Stimulated activated naive CD8-positive, alpha-beta T cell treated with anti-CD3 and anti-CD28 coated beads, Interleukin-15, Interleukin-2, amounts not matched to agents 100 ng/mL and 50 ng/mL, for 24 hours (primary cell): ENCODE results near the gene ZFR2.

Source experiments
- H3K27ac Mint-ChIP-seq: one replicate; pipeline ENCODE4 v1.8.0; 2021; ENCODE audit warnings: mild to moderate bottlenecking, mixed read lengths
- H3K27me3 Mint-ChIP-seq: one replicate; pipeline ENCODE4 v1.8.0; 2021; ENCODE audit warnings: mixed read lengths
- H3K36me3 Mint-ChIP-seq: one replicate; pipeline ENCODE4 v1.8.0; 2021; ENCODE audit warnings: low read depth, mixed read lengths
- H3K4me1 Mint-ChIP-seq: one replicate; pipeline ENCODE4 v1.8.0; 2021; ENCODE audit warnings: low read depth, mixed read lengths
- H3K4me3 Mint-ChIP-seq: one replicate; pipeline ENCODE4 v1.8.0; 2021; ENCODE audit warnings: mild to moderate bottlenecking, mixed read lengths
- H3K9me3 Mint-ChIP-seq: one replicate; pipeline ENCODE4 v1.8.0; 2021; ENCODE audit warnings: mixed read lengths

ZFR2 gene

DNA sequence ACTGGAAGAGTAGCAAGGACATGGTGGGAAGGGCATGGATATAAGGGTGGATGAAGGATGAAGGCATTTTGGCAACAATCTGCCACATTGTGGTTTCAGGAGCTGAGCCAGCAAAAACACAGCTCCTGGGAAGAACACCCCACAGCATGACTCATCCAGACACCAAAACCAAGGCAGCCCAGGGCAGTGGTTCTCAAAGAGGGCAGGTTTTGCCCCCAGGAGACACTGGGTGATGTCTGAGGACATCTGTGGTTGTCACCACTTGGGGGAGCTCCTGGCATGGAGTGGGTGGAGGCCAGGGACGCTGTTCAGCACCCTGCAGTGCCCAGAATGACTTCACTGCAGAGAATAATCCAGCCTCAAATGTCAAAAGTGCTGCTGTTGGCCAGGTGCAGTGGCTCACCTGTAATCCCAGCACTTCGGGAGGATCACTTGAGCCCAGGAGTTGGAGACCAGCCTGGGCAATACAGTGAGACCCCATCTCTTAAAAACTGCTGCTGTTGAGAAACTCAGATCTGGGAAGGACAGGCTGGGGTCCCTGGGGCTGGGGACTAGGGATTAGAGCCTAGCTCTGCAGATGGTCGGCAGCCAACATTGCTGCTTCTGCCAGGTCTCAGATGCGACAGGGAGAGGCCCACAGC is 16.1 kb downstream of the ZFR2 start:
- no peaks in the 10 kb centered on the region for H3K4me1 Mint-ChIP-seq
- no peaks in the 10 kb centered on the region for H3K27me3 Mint-ChIP-seq
- H3K27ac Mint-ChIP-seq, result no peak overlapping the region
- H3K4me3 Mint-ChIP-seq, result no peak overlapping the region
- peaks cover 7% of the 10 kb centered on the region for H3K36me3 Mint-ChIP-seq
- H3K9me3 Mint-ChIP-seq, result peaks cover 4% of the 10 kb centered on the region

DNA sequence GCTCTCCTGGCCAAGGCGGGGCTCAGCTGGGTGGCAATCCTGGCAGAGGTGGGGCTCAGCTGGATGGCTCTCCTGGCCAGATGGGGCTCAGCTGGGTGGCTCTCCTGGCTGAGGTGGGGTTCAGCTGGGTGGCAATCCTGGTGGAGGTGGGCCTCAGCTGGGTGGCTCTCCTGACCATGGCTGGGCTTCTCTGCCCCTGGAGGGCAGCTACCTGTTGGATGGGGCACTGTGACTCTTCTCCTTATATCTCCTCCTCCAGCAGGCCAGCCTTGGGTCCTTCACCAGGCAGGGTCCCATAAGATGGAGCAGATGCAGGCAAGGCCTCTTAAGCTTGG is 16.7 kb downstream of the ZFR2 start:
- H3K36me3 Mint-ChIP-seq, result peaks cover 7% of the 10 kb centered on the region
- no peaks in the 10 kb centered on the region for H3K4me1 Mint-ChIP-seq
- no peak overlapping the region for H3K27ac Mint-ChIP-seq
- H3K27me3 Mint-ChIP-seq, result no peaks in the 10 kb centered on the region
- H3K9me3 Mint-ChIP-seq, result peaks cover 4% of the 10 kb centered on the region
- H3K4me3 Mint-ChIP-seq, result no peak overlapping the region

DNA sequence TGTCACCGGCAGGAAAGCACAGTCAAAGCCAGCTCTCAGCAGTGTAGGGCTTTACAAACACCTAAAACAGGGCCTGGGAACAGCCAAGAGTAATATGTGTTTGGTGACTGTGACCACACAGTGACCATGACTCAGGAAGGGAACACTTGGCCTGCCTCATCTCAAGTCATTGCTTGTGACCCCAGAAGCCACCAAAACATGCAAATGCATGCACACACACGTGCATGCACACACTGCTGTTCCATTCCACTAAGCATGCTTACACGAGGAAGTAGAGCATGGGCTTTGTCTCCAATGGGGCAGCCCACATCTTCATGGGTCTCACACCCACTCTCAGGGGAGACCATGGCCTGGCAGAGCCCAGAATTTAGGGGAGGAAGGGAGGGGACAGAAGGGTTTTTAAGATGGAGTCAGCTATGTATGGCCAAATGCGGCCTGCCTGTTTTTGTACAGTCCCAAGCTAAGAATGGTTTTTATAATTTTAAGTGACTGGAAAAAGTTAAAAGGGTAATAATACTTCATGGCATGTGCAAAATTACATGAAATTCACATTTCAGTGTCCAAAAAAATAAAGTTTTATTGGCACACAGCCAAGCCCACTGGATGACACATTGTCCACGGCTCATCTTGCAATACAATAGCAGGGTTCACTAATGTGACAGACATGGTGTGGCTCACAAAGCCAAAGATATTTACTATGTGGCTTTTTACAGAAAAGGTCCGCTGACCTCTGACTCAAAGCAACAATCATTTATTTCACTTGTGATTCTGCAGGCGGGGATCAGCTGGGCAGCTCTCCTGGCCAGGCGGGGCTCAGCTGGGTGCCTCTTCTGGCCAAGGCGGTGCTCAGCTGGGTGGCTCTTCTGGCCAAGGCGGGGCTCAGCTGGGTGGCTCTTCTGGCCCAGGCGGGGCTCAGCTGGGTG is 17.3 kb downstream of the ZFR2 start:
- H3K4me1 Mint-ChIP-seq, result no peaks in the 10 kb centered on the region
- H3K9me3 Mint-ChIP-seq, result peaks cover 4% of the 10 kb centered on the region
- H3K4me3 Mint-ChIP-seq, result no peak overlapping the region
- peaks cover 7% of the 10 kb centered on the region for H3K36me3 Mint-ChIP-seq
- no peak overlapping the region for H3K27ac Mint-ChIP-seq
- no peaks in the 10 kb centered on the region for H3K27me3 Mint-ChIP-seq

DNA sequence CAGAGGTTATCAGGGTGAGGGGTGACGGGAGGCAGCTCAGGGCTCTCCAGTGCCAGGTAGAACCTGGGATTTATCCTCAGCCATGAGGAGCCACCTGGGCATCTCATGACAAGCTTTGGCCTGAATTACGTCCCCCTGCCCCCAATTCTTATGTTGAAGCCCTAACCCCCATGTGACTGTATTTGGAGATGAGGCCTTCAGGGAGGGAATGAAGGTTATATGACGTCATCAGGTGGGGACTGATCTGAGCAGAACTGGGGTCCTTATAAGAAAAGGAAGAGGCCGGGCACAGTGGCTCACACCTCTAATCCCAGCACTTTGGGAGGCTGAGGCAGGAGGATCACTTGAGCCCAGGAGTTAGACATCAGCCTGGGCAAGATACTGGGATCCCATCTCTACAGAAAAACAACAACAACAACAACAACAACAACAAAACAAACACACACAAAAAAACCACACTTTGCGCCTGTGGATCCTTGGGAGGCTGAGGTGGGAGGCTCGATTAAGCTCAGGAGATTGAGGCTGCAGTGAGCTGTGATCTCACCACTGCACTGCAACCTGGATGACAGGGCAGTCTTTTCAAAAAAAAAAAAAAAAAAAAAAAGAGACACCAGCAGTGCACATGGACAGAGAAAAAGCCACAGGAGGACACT is 18.4 kb downstream of the ZFR2 start:
- no peak overlapping the region for H3K27ac Mint-ChIP-seq
- no peaks in the 10 kb centered on the region for H3K4me1 Mint-ChIP-seq
- H3K4me3 Mint-ChIP-seq, result no peak overlapping the region
- peaks cover 7% of the 10 kb centered on the region for H3K36me3 Mint-ChIP-seq
- H3K27me3 Mint-ChIP-seq, result no peaks in the 10 kb centered on the region
- H3K9me3 Mint-ChIP-seq, result peaks cover 4% of the 10 kb centered on the region

DNA sequence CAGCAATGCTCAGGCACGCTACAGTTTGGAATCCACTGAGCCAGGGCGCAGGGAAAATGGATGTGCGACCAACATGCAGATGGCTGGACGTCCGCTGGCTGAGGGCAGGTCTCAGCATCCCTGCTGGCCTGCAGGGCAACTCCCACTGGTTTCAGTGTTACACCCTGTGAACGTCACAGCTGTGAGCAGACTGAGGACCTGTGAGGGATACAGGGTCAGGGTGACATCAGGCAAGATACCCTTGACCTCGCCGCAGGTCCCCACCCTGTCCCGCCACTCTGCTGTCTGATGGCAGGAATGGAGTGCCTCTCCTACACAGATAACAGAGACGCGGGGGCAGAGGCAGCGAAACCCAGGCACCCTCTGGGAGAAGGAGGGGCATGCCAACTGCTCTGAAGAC is 19.1 kb downstream of the ZFR2 start:
- Mint-ChIP-seq H3K27me3 (no peaks in the 10 kb centered on the region), H3K4me3 (no peak overlapping the region), H3K4me1 (no peaks in the 10 kb centered on the region), H3K36me3 (peaks cover 7% of the 10 kb centered on the region), H3K9me3 (peaks cover 4% of the 10 kb centered on the region), H3K27ac (no peak overlapping the region)

DNA sequence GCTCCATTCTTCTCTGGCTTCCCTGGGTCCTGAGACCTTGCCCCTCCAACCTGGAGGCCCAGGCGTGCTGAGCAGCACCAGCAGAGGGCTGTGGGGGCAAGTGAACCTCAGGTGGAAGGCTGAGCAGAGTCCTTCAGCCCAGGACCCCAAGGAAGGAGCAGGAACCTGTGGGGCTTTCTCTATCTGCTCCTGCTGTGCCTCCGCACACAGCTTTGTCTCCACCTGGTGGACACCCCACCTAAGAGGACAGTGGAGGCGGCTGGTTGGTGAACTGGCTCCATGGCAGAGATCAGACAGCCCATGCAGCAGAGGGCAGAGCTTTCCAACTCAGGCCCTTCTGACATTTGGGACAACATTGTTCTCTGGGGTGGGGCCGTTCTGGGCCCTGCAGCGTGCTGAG is 19.7 kb downstream of the ZFR2 start:
- H3K4me1 Mint-ChIP-seq, result no peaks in the 10 kb centered on the region
- H3K27ac Mint-ChIP-seq, result no peak overlapping the region
- no peaks in the 10 kb centered on the region for H3K27me3 Mint-ChIP-seq
- peaks cover 7% of the 10 kb centered on the region for H3K36me3 Mint-ChIP-seq
- peaks cover 4% of the 10 kb centered on the region for H3K9me3 Mint-ChIP-seq
- H3K4me3 Mint-ChIP-seq, result no peak overlapping the region

DNA sequence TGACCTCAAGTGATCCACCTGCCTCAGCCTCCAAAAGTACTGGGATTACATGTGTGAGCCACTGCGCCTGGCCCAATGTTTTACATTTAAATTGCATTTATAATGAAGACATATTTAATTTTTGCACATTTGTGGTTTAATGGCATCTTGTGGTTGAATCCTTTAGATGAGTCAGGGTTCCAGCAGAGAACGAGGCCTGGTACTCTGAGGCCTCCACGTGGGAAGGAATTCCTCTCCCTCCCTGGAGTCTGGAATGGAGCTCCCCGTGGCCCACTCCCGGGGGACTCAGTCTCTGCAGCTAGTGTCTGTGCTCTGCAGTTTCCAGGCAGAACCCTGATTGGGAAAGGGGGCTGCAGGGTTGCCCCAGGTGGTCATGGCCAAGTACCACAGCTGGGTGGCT is 24.2 kb downstream of the ZFR2 start:
- Mint-ChIP-seq H3K27ac (no peak overlapping the region), H3K27me3 (no peaks in the 10 kb centered on the region), H3K36me3 (no peaks in the 10 kb centered on the region), H3K4me3 (no peak overlapping the region), H3K4me1 (no peaks in the 10 kb centered on the region), H3K9me3 (no peaks in the 10 kb centered on the region)

DNA sequence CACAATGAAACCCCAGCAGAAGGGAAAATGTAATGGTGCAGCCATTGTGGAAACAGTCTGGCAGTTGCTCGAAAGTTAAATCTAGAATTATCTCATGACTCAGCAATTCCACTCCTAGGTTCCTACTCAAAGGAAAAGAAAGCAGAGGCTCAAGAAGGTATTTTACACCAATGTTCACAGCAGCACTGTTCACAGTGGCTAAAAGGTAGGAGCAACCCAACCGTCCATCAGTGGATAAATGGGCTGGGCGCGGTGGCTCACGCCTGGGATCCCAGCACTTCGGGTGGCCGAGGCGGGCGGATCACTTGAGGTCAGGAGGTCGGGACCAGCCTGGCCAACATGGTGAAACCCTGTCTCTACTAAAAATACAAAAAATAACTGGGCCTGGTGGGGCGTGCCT is 25.9 kb downstream of the ZFR2 start:
- Mint-ChIP-seq H3K36me3 (no peaks in the 10 kb centered on the region), H3K27me3 (peaks cover 2% of the 10 kb centered on the region), H3K4me1 (no peaks in the 10 kb centered on the region), H3K4me3 (no peak overlapping the region), H3K27ac (no peak overlapping the region), H3K9me3 (peaks cover under 1% of the 10 kb centered on the region)

DNA sequence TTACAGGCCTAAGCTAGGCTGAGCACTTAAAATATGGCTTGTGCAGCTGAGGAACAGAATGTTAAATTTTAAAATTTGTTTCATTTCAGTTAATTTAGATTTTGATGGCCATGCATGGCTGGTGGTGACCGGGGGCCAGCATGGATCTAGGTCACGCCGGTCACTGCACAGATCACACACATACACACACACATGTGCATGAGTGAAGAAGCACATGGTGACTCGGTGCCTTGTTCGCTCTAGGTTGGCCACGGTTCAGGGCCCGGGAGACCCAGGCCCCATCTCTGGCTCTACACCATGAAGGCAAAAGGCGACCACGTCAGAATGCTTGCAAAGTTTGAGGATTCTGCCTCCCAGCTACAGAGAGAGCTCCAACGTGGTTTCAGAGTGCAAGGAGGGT is 28.0 kb downstream of the ZFR2 start:
- no peak overlapping the region for H3K27ac Mint-ChIP-seq

DNA sequence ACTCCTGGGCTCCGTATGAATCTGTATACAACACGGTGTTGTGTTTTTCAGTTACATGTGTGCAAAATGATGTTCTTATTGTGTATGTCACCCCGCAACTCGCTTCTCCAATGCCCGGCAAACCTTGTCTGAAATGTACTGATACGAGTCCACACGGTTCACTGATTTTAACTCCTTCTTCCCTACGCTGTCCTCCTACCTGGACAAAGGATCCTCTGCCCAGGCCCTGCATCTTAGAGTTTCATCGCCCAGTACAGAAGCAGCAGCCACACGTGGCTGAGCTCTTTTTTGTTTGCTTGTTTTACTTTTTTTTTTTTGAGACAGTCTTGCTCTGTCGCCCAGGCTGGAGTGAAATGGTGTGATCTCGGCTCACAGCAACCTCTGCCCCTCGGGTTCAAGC is 28.9 kb downstream of the ZFR2 start:
- peaks cover 4% of the 10 kb centered on the region for H3K27me3 Mint-ChIP-seq
- no peaks in the 10 kb centered on the region for H3K4me1 Mint-ChIP-seq
- H3K9me3 Mint-ChIP-seq, result peaks cover 4% of the 10 kb centered on the region
- H3K27ac Mint-ChIP-seq, result no peak overlapping the region
- no peaks in the 10 kb centered on the region for H3K36me3 Mint-ChIP-seq
- no peak overlapping the region for H3K4me3 Mint-ChIP-seq

More for the DNA sequence above, 28.0 kb downstream of the ZFR2 start:
- no peak overlapping the region for H3K4me3 Mint-ChIP-seq
- no peaks in the 10 kb centered on the region for H3K4me1 Mint-ChIP-seq
- H3K27me3 Mint-ChIP-seq, result peaks cover 4% of the 10 kb centered on the region
- H3K36me3 Mint-ChIP-seq, result no peaks in the 10 kb centered on the region
- peaks cover 4% of the 10 kb centered on the region for H3K9me3 Mint-ChIP-seq

DNA sequence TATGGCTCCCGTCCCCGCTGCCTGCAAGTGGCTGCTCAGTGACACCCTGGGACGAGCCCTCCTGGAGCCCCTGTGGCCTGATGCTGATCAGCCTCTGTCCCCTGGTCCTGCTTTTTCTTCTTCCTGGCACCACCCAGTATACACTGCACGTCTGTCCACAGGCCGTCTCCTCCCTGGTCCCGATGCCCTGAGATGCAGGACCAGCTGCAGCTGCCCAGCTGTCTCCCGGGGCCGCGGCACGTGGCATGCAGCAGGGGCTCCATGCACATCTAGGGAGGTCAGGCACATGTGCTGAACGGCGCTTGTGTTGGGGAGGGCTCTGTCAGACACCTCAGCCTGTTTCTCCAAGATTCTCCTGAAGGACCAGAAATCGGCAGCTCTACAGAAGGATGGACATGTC is 30.2 kb downstream of the ZFR2 start:
- H3K27me3 Mint-ChIP-seq, result peaks cover 4% of the 10 kb centered on the region

DNA sequence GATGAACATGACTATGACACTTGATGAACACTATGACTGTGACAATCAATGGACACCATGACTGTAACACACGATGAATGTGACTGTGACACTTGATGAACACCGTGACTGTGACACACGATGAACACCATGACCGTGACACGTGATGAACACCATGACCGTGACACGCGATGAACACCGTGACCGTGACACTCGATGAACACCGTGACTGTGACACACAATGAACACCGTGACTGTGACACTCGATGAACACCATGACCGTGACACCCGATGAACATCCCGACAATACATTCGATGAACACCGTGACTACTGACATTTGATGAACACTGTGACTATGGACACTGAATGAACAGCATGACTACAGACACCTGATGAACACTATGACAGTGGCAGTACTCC is 30.9 kb downstream of the ZFR2 start:
- H3K27ac Mint-ChIP-seq, result no peak overlapping the region
- peaks cover 4% of the 10 kb centered on the region for H3K27me3 Mint-ChIP-seq
- H3K36me3 Mint-ChIP-seq, result no peaks in the 10 kb centered on the region
- no peak overlapping the region for H3K4me3 Mint-ChIP-seq
- H3K4me1 Mint-ChIP-seq, result no peaks in the 10 kb centered on the region
- H3K9me3 Mint-ChIP-seq, result peaks cover 4% of the 10 kb centered on the region

More for the DNA sequence above, 30.2 kb downstream of the ZFR2 start:
- Mint-ChIP-seq H3K27ac (no peak overlapping the region), H3K4me1 (no peaks in the 10 kb centered on the region), H3K4me3 (no peak overlapping the region), H3K36me3 (no peaks in the 10 kb centered on the region), H3K9me3 (peaks cover 4% of the 10 kb centered on the region)

DNA sequence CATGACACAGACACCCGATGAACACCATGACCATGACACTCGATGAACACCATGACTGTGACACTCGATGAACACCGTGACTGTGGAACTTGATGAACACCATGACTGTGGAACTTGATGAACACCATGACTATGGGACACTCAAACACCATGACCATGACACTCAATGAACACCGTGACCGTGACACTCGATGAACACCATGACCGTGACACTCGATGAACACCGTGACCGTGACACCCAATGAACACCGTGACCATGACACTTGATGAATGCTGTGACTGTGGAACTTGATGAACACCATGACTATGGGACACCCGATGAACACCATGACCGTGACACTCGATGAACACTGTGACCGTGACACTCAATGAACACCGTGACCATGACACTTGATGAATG is 31.5 kb downstream of the ZFR2 start:
- peaks cover 4% of the 10 kb centered on the region for H3K27me3 Mint-ChIP-seq
- H3K4me1 Mint-ChIP-seq, result no peaks in the 10 kb centered on the region
- H3K36me3 Mint-ChIP-seq, result no peaks in the 10 kb centered on the region
- H3K4me3 Mint-ChIP-seq, result no peak overlapping the region
- peak overlapping the region; percentile 7 for H3K27ac Mint-ChIP-seq
- peaks cover 4% of the 10 kb centered on the region for H3K9me3 Mint-ChIP-seq

DNA sequence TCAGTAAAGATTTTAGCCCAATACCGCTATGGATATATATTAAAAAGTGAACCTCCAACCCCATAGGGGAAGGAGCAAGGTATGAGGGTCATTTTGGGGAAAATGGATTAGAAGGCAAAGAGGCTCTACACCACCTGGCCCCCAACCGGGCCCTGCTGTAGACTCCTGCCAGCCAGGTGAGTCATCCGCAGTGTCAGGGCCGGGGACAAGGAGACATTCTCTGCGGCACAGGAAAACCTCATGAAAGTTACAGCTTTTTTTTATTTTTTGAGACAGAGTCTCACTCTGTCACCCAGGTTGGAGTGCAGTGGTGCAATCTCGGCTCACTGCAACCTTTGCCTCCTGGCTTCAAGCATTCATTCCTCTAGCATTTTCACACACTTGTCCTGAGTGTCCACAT is 32.0 kb downstream of the ZFR2 start:
- H3K27me3 Mint-ChIP-seq, result peaks cover 4% of the 10 kb centered on the region
- peaks cover 4% of the 10 kb centered on the region for H3K9me3 Mint-ChIP-seq
- no peak overlapping the region for H3K4me3 Mint-ChIP-seq
- no peaks in the 10 kb centered on the region for H3K4me1 Mint-ChIP-seq
- no peaks in the 10 kb centered on the region for H3K36me3 Mint-ChIP-seq
- H3K27ac Mint-ChIP-seq, result peak overlapping the region; percentile 7

DNA sequence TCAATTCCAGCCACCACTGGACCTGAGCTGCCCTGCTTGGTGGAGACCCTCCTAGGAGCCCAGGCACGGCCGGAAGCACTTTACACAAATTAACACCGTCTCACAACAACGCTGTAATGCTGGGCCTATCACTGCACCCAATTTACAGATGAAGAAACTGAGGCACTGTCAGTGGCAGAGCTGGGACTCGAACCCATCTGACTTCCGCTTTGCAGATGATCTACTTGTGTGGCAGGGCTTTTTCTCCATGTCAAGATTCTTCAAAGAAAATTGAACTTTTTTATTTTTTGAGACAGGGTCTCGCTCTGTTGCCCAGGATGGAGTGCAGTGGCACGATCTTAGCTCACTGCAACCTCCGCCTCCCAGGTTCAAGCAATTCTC is 33.8 kb downstream of the ZFR2 start:
- Mint-ChIP-seq H3K27ac (no peak overlapping the region), H3K27me3 (peaks cover 4% of the 10 kb centered on the region), H3K36me3 (no peaks in the 10 kb centered on the region), H3K4me3 (no peak overlapping the region), H3K9me3 (peaks cover 4% of the 10 kb centered on the region), H3K4me1 (no peaks in the 10 kb centered on the region)
